NT2/D1 (cell line): ENCODE results near the gene OR6P1.

Experiments
- SUZ12 ChIP-seq: IDR thresholded peaks from 2 replicates; pipeline ENCODE4 v1.6.1; 2011; ENCODE audit not compliant: insufficient read length, insufficient read depth; ENCODE audit errors: extremely low read depth
- YY1 ChIP-seq: IDR thresholded peaks from 2 replicates; pipeline ENCODE4 v1.6.1; 2011; ENCODE audit not compliant: insufficient read length, insufficient read depth

DNA sequence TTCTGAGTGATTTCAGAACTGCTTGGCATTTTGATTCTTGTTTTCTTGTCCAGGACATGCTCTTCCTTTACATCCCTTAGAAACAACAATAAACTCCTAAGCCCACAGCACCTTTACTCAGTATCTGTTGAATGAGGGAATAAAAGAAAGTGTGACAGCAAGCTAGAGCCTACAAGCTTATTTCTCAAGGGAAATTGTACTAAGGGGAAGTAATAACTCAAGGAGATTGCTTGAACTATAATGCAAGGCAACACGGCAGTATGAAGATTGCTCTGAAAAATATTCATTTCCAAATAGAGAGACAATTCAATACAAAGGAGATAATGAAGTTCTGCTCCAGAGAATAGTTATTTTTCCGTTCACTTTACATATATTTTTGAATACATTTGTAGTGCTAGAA, 6.5 kb downstream of the OR6P1 start:
- TF ChIP-seq YY1 (no peak), SUZ12 (no peak)
